HL-60 (cell line): Measurements from ENCODE around the gene LRRC72.
"Not testable (repeated sequence)": the region's sequence is repeated elsewhere in the genome, so short reads cannot be mapped to it uniquely, and the experiment has no call there.

Experiments used
- DNase-seq, 2 experiments: peaks; one replicate each; pipeline ENCODE4 v3.0.0-alpha.2; 2010 to 2020; ENCODE audit warnings: low read depth in 1 of 2, low spot score in 1 of 2
- H3K27ac ChIP-seq: fragments of 250-450 bp; sonication (Bioruptor Pico); replicated peaks from 2 replicates; pipeline ENCODE4 v1.5.1; 2020; ENCODE audit warnings: mild to moderate bottlenecking, moderate library complexity
- H3K27me3 ChIP-seq: fragments of 250-450 bp; sonication (Bioruptor Pico); 2 replicates; pipeline ENCODE4 v1.5.1; 2021; ENCODE audit warnings: mild to moderate bottlenecking, moderate library complexity; ENCODE audit not compliant: insufficient read depth, poor library complexity, severe bottlenecking
- H3K4me3 ChIP-seq: replicated peaks from 2 replicates; pipeline ENCODE4 v1.5.1; 2011; ENCODE audit warnings: mild to moderate bottlenecking, control low read depth, low read length; ENCODE audit not compliant: insufficient read depth
- GABPA ChIP-seq: IDR thresholded peaks from 2 replicates; pipeline ENCODE4 v1.6.1; 2012; ENCODE audit warnings: low read depth
- POLR2AphosphoS5 ChIP-seq: IDR thresholded peaks from 2 replicates; pipeline ENCODE4 v1.6.1; 2012; ENCODE audit warnings: low read depth
- SPI1 ChIP-seq: IDR thresholded peaks from 2 replicates; pipeline ENCODE4 v1.6.1; 2012; ENCODE audit warnings: low read depth, mild to moderate bottlenecking, borderline replicate concordance
- TF ChIP-seq, protein P1 (sequence below): IDR thresholded peaks from one replicate; pipeline ENCODE4 v1.5.1; 2011; ENCODE audit warnings: low read length, control low read depth, inconsistent platforms; ENCODE audit not compliant: insufficient read depth
- TF ChIP-seq, protein P2 (sequence below): IDR thresholded peaks from 2 replicates; pipeline ENCODE4 v1.6.1; 2012; ENCODE audit warnings: low read depth; ENCODE audit not compliant: insufficient replicate concordance

The LRRC72 gene

DNA sequence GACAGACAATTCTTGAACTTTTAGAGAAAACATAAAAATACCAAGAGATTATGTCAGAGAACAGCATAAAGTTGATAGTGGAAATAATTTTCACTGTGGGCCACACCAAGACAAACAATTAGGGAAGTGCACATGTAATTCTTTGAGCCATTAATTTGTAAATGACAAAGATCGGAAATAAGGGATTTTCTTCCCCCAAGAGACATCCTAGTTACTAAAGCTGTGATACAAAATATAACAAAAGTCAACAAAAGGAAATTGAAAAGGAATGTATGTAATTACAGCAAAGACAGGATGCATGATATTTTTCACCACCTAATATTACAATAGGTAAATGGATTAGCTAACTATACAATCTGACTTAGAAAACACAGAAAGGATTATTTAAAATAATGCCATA, 12.4 kb upstream of the LRRC72 start:
- no peaks in the 10 kb centered on the region for H3K27me3 ChIP-seq
- TF ChIP-seq, protein P1, sequence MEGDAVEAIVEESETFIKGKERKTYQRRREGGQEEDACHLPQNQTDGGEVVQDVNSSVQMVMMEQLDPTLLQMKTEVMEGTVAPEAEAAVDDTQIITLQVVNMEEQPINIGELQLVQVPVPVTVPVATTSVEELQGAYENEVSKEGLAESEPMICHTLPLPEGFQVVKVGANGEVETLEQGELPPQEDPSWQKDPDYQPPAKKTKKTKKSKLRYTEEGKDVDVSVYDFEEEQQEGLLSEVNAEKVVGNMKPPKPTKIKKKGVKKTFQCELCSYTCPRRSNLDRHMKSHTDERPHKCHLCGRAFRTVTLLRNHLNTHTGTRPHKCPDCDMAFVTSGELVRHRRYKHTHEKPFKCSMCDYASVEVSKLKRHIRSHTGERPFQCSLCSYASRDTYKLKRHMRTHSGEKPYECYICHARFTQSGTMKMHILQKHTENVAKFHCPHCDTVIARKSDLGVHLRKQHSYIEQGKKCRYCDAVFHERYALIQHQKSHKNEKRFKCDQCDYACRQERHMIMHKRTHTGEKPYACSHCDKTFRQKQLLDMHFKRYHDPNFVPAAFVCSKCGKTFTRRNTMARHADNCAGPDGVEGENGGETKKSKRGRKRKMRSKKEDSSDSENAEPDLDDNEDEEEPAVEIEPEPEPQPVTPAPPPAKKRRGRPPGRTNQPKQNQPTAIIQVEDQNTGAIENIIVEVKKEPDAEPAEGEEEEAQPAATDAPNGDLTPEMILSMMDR = no peak
- no peak for TF ChIP-seq POLR2AphosphoS5
- TF ChIP-seq GABPA = no peak
- TF ChIP-seq, protein P2, sequence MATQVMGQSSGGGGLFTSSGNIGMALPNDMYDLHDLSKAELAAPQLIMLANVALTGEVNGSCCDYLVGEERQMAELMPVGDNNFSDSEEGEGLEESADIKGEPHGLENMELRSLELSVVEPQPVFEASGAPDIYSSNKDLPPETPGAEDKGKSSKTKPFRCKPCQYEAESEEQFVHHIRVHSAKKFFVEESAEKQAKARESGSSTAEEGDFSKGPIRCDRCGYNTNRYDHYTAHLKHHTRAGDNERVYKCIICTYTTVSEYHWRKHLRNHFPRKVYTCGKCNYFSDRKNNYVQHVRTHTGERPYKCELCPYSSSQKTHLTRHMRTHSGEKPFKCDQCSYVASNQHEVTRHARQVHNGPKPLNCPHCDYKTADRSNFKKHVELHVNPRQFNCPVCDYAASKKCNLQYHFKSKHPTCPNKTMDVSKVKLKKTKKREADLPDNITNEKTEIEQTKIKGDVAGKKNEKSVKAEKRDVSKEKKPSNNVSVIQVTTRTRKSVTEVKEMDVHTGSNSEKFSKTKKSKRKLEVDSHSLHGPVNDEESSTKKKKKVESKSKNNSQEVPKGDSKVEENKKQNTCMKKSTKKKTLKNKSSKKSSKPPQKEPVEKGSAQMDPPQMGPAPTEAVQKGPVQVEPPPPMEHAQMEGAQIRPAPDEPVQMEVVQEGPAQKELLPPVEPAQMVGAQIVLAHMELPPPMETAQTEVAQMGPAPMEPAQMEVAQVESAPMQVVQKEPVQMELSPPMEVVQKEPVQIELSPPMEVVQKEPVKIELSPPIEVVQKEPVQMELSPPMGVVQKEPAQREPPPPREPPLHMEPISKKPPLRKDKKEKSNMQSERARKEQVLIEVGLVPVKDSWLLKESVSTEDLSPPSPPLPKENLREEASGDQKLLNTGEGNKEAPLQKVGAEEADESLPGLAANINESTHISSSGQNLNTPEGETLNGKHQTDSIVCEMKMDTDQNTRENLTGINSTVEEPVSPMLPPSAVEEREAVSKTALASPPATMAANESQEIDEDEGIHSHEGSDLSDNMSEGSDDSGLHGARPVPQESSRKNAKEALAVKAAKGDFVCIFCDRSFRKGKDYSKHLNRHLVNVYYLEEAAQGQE = no peak
- no peak for TF ChIP-seq SPI1
- no peak overlapping the region for H3K27ac ChIP-seq
- no peak for DNase-seq
- no peak overlapping the region for H3K4me3 ChIP-seq

DNA sequence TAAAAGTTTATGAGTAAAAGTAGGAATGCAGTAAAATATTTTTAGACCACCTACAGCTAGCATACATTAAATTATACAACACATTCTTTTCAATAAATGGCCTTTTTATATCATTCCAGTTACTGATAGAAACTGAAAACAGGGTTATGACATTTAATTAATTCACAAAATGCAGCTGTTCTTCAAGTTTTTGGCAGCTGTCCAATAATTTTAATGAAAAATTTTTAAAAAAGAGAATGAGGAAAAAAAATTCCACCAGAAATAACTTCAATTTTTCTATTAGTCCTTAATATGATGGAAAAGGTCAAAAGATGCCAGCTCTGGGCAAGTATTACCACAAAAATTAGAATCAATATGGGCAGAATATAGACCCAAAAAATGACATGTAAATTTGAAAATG, 11.9 kb upstream of the LRRC72 start:
- no peak overlapping the region for H3K4me3 ChIP-seq
- no peak for DNase-seq
- no peak overlapping the region for H3K27ac ChIP-seq
- TF ChIP-seq POLR2AphosphoS5 = no peak
- TF ChIP-seq, protein P2 = no peak
- TF ChIP-seq, protein P1 = no peak
- no peak for TF ChIP-seq SPI1
- no peak for TF ChIP-seq GABPA
- H3K27me3 ChIP-seq = no peaks in the 10 kb centered on the region

DNA sequence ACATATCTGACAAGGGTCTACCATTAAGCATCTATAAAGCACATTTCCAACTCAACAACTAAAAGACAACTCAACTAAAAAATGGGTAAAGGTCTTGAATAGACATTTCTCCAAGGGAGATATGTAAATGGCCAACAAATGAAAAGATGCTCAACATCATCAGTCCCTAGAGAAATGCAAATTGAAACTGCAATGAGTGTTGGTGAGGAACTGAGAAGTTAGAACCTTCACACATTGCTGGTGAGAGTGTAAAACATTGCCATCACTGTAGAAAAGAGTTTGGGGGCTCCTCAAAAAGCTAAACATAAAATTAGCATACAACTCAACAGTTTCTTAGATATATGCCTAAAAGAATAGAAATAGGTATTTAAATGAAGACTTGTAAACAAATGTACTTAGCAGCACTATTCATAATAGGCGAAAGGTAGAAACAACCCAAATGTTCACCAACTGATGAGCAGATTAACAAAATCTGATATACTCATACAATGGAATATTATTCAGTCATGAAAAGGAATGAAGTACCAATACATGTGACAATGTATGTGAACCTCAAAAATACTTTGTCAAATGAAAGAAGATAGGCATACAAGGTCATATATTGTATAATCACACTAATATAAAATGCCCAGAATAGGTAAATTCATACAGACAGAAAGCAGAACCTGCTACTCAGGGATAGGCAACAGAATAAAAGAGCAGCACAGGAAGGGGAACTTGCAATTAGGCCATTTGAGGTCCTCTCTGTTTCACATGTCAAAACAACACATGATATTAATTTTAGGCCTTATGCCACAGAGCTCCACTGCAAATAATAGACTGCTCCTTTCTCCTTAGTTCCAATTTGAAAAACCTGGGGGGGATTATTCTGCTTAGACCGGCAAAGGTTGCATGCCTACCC, 10.6 kb upstream of the LRRC72 start:
- Histone ChIP-seq H3K27ac (no peak overlapping the region), H3K4me3 (no peak overlapping the region), H3K27me3 (no peaks in the 10 kb centered on the region)
- TF ChIP-seq GABPA = no peak
- TF ChIP-seq, protein P2 = no peak
- TF ChIP-seq POLR2AphosphoS5 = no peak
- DNase-seq = no peak

DNA sequence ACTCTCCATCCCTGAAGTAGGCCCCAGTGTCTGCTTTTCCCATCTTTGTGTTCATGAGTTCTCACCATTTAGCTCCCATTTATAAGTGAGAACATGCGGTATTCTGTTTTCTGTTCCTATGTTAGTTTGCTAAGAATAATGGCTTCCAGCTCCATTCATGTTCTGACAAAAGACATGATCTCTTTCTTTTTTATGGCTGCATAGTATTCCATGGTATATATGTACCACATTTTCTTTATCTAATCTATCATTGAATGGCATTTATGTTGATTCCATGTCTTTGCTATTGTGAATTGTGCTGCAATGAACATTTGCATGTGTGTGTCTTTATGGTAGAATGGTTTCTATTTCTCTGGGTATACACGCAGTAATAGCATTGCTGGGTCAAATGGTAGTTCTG, 6.6 kb upstream of the LRRC72 start:
- H3K27ac ChIP-seq, H3K4me3 ChIP-seq, DNase-seq, H3K27me3 ChIP-seq: not testable (repeated sequence)
